Lung microvascular endothelial cell (primary cell): ENCODE measurements around the gene IL13RA1. TPM values are rescaled to one million over a fixed set of nuclear protein-coding genes. Genes with fewer than 3 reads are reported as not detected.
A peak's percentile ranks its signal among the peaks of the same experiment; 100 is the strongest.
"Not testable (repeated sequence)": the region's sequence is repeated elsewhere in the genome, so short reads cannot be mapped to it uniquely, and the experiment has no call there.

Experiments used
- DNase-seq, 2 donors: peaks; one replicate each; pipeline versions ENCODE4 v3.0.0 to v3.0.0-alpha.2; 2010; ENCODE audit warnings: low read depth in 2 of 2
- total RNA-seq: library from RNA; depleted of rRNA; stranded (reverse); fragments of >200 nt; gene quantifications from 2 replicates; pipeline ENCODE4 v1.2.1, GENCODE V29; 2014

Gene IL13RA1
- total RNA-seq, 1 donor from 2014 or later: 53.6 TPM

GRCh38 chrX:118779581-118779980, 52.2 kb downstream of the IL13RA1 start:
- DNase-seq: no peak

GRCh38 chrX:118780509-118780908, 53.1 kb downstream of the IL13RA1 start:
- DNase-seq: peak in 1 of 2 donors; percentile 40

GRCh38 chrX:118780911-118781310, 53.5 kb downstream of the IL13RA1 start:
- peak in 1 of 2 donors; percentile 27 for DNase-seq

GRCh38 chrX:118795528-118796280, 68.3 kb downstream of the IL13RA1 start:
- peak; percentile 9 to 53 for DNase-seq

- DNase-seq: peak in 1 of 2 donors; percentile 59
Observed at GRCh38 chrX:118802857-118803256, 75.5 kb downstream of the IL13RA1 start.

- peak; percentile 57 to 75 for DNase-seq
Observed at GRCh38 chrX:118807151-118808017, 80.0 kb downstream of the IL13RA1 start.

GRCh38 chrX:118817257-118817656, 89.9 kb downstream of the IL13RA1 start:
- DNase-seq: not testable (repeated sequence)

- DNase-seq: peak; percentile 26 to 29
Observed at GRCh38 chrX:118823263-118824172, 96.1 kb downstream of the IL13RA1 start, which contains the start of gene ZCCHC12. Gene ZCCHC12 (plus strand): TSS chrX:118823824. CDS start chrX:118825245, 1,421 bp downstream.

GRCh38 chrX:118824173-118824730, 96.8 kb downstream of the IL13RA1 start:
- DNase-seq: no peak

GRCh38 chrX:118825227-118825626, 97.8 kb downstream of the IL13RA1 start:
- DNase-seq: no peak

GRCh38 chrX:118839334-118839958, 112.0 kb downstream of the IL13RA1 start:
- DNase-seq: peak; percentile 43 to 54

Other genes with a start within 250 kb of the IL13RA1 start
- gene DOCK11, start 231.8 kb upstream of the IL13RA1 start, total RNA-seq: 0.20 and 0.22 TPM in 2 replicates
- gene ZCCHC12, start 96.2 kb downstream of the IL13RA1 start, total RNA-seq: under 0.01 TPM in 1 of 2 replicates, not detected in the other
- gene LONRF3, start 247.0 kb downstream of the IL13RA1 start, total RNA-seq: 15.7 and 44.8 TPM in 2 replicates